Astrocyte (in vitro differentiated cells and primary cell): ENCODE results near the gene DYNC2I2.
A peak's percentile ranks its signal among the peaks of the same experiment; 100 is the strongest.

Experiments
- CTCF ChIP-seq: IDR thresholded peaks from 2 replicates; pipeline ENCODE4 v1.5.1; 2011; ENCODE audit warnings: low read depth, mild to moderate bottlenecking, inconsistent platforms, low read length, moderate library complexity; ENCODE audit not compliant: insufficient read depth
- EZH2 ChIP-seq: IDR thresholded peaks from 2 replicates; pipeline ENCODE4 v1.6.1; 2012; ENCODE audit warnings: mild to moderate bottlenecking, low read length, inconsistent platforms; ENCODE audit not compliant: insufficient read depth

- TF ChIP-seq CTCF (peak; percentile 50), EZH2 (no peak)
Measured at GRCh38 chr9:128702445-128702948, 45.9 kb upstream of the DYNC2I2 start, which contains the start of gene PKN3.
